Cardiac fibroblast (primary cell): ENCODE measurements around the gene PTPRN2.

ENCODE experiments used
- DNase-seq, 2 donors: peaks; one replicate each; pipeline versions ENCODE4 v3.0.0 to v3.0.0-alpha.2; 2010; ENCODE audit warnings: low read depth in 2 of 2
- H3K4me3 ChIP-seq, 2 donors: replicated peaks in 1 of 2; 1 replicate in 1 of 2; 2 replicates in 1 of 2; pipeline ENCODE4 v1.5.1; 2011; ENCODE audit warnings: low read depth in 2 of 2, low read length in 2 of 2, mild to moderate bottlenecking in 2 of 2, moderate library complexity in 1 of 2
- TF ChIP-seq, protein P1 (sequence below): IDR thresholded peaks from one replicate; pipeline ENCODE4 v1.5.1; 2011; ENCODE audit warnings: low read depth, mild to moderate bottlenecking, low read length, inconsistent platforms

The PTPRN2 gene

DNA sequence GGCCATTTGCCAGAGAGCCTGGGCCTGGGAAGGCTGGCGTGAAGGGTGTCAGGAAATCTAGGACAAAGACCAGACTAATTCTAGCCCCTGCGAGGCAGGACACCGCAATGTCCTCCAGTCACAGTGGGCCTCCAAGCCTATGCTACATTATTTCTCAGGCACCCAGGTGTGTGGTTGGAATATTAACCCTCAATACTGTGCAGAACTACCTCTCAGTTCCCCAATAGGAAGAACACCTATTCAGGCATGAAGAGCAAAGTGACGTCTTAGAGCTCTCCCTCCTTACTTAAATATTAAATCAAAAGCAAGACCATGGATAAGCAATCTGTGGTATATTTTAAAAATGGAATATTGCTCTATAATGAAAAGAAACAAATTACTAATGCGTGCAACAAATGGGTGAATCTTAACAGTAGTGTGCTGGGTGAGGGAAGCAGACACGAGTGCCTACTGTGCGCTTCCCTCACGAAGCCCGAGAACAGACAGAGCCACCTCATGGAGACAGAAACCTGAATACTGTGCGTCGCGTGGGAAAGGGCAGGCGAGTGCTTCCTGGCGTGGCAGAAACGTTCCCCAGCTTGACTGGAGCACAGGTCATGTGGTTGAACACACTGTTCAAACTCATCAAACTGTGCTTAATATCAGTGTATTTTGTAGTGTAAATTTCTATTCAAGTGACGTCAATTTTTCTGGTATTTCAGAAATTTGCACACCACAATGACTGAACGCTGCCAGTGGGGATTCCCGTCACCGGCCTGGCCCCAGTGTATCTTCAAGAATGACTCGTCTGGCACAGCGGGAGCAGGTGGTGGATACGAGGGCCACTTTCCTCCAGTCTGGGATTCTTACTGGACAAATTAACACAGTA is 15.5 kb upstream of the PTPRN2 start:
- H3K4me3 ChIP-seq: no peak overlapping the region
- DNase-seq: peak in 1 of 2 donors; percentile 29
- TF ChIP-seq, protein P1, sequence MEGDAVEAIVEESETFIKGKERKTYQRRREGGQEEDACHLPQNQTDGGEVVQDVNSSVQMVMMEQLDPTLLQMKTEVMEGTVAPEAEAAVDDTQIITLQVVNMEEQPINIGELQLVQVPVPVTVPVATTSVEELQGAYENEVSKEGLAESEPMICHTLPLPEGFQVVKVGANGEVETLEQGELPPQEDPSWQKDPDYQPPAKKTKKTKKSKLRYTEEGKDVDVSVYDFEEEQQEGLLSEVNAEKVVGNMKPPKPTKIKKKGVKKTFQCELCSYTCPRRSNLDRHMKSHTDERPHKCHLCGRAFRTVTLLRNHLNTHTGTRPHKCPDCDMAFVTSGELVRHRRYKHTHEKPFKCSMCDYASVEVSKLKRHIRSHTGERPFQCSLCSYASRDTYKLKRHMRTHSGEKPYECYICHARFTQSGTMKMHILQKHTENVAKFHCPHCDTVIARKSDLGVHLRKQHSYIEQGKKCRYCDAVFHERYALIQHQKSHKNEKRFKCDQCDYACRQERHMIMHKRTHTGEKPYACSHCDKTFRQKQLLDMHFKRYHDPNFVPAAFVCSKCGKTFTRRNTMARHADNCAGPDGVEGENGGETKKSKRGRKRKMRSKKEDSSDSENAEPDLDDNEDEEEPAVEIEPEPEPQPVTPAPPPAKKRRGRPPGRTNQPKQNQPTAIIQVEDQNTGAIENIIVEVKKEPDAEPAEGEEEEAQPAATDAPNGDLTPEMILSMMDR: no peak

DNA sequence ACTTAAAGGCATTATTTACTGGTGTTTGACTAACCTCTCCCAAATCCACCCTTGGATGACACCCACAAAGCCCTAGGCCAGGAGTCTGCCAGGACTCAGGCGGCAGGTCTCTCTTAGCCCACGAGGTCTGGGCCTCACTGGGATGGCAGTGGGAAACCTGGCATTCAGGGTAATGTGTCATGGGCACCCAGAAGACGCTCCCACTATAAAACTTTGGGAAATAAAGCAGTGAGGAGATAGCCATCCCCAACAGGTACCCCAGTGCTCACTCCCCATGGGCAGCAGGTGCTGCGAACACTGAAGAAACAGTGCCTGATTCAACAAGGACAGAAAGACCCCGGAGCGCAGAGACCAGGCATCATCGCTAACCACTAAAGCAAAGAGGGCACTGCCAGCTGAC is 14.4 kb upstream of the PTPRN2 start:
- H3K4me3 ChIP-seq: no peak overlapping the region
- DNase-seq: no peak
- TF ChIP-seq, protein P1: no peak

DNA sequence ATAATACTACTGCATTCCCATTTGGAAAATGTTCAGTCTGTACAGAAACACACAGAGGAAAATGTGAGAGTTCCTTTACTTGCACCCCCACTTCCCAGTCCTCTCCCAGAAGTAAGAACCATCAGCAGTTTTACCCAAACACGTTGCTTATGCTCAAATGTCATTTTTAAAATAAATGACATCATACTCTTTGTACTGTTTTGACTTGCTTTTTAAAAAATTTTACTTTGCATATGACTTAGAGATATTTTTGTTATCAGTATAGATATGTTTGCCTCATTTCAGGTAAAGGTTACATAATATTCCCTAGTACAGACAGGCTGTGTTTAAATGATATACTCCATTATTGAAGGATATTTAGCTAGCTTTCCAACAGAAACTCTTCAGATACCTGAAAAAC is 13.5 kb upstream of the PTPRN2 start:
- H3K4me3 ChIP-seq: no peak overlapping the region
- TF ChIP-seq, protein P1: no peak
- no peak for DNase-seq

DNA sequence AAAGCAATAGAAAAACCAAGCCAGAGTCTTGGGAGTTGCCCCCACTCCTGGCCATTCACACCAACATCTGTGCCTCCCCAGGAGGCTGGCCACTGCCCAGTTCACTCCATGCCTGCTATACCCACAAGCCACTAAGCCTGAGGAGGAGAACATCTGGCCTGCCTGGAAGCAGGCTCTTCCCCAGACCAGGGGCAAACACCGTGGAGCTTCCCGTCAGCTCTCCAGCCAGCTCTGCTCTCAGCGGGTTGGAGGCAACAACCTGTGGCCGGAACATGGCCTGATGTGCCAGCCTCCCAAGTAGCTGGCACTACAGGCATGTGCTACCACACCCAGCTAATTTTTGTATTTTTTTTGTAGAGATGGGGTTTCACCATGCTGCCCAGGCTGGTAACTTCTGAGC is 9.1 kb upstream of the PTPRN2 start:
- DNase-seq: no peak
- H3K4me3 ChIP-seq: no peak overlapping the region

DNA sequence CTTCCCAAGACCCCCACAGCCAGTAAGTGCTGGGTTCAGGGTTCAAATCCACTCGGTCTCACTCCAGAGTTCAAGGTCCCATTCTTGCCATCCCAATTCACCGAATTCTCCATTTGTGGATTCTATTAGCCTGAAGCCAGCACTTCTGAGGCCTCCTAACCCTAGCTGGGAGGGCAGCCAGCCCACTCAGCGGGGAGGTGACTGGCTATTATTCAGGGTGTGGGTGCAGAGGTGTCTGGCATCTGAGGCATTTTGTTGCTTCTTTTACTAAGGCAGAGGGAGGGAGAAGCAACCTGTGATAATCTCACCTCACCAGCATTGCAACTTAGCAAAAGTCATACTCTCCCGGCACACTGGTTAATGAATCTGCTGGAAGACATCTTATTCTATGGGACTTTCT is 8.7 kb upstream of the PTPRN2 start:
- TF ChIP-seq, protein P1: no peak
- no peak overlapping the region for H3K4me3 ChIP-seq
- no peak for DNase-seq

More for the DNA sequence above, 9.1 kb upstream of the PTPRN2 start:
- TF ChIP-seq, protein P1: no peak

DNA sequence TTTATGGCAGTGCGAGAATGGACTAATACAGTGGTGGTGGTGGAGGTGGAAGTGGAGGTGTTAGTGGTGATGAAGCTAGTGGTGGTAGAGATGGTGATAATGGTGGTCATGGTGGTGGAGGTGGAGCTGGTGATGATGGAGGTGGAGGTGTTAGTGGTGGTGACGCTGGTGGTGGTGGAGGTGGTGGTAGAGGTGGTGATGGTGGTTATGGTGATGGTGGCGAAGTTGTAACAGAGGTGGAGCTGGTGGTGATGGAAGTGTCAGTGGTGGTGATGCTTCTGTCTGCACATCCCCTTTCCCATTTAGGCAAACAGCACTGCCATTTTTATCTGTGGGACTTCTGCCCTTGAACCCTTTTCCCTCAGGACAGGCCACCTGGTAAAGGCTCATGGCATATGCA is 7.4 kb upstream of the PTPRN2 start:
- DNase-seq: peak in 1 of 2 donors; percentile 11
- no peak overlapping the region for H3K4me3 ChIP-seq
- TF ChIP-seq, protein P1: no peak
